MG63 (cell line): ENCODE measurements around the gene CCND2. TPM values are rescaled to one million over a fixed set of nuclear protein-coding genes. Genes with fewer than 3 reads are reported as not detected.

ENCODE experiments used
- DNase-seq: peaks from one replicate; pipeline ENCODE4 v3.0.0-alpha.2; 2020
- H3K27me3 ChIP-seq: fragments of 250-450 bp; sonication (Bioruptor Pico); 2 replicates; pipeline ENCODE4 v1.5.1; 2020; ENCODE audit warnings: mild to moderate bottlenecking, moderate library complexity
- H3K36me3 ChIP-seq: fragments of 250-450 bp; sonication (Bioruptor Pico); 2 replicates; pipeline ENCODE4 v1.5.1; 2020; ENCODE audit warnings: mild to moderate bottlenecking, moderate library complexity
- H3K4me3 ChIP-seq: fragments of 250-450 bp; sonication (Bioruptor Pico); 2 replicates; pipeline ENCODE4 v1.5.1; 2020; ENCODE audit warnings: mild to moderate bottlenecking, moderate library complexity
- H3K9me3 ChIP-seq: fragments of 250-450 bp; sonication (Bioruptor Pico); 2 replicates; pipeline ENCODE4 v1.5.1; 2020; ENCODE audit warnings: mild to moderate bottlenecking, moderate library complexity
- total RNA-seq: library from RNA; depleted of rRNA; stranded (reverse); fragments of >200 nt; shearing (Covaris generic); gene quantifications from 2 replicates; pipeline ENCODE4 v1.2.3, GENCODE V29; 2014; ENCODE audit warnings: low replicate concordance

Gene CCND2
- total RNA-seq, 1 experiment from 2014 or later = not detected

DNA sequence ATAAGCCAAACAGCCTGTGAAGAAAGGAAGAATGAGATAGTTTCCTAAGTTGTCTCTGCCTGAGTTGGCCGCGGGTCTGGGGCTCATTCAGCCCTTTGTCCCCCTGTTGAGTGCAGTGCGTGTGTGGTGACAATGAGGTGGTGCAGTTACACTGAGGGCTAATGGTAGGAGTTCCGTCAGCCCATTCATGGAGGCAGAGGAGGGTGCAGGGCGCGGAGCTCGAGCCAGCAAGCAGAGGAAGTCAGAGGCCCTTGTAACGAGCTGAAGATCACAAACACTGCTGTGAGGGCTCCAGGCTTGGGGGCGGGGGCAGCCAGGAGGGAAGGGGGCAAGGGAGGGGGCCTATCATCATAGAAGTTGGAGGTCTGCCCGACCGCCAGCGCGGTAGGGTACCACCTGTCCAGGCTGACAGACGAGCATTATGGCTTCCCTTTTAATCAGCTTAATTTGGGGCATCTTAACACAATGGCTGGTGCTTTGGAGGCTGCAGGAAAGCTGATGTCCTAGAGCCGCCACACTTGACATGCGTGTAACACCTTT is 20.5 kb downstream of the CCND2 start:
- H3K4me3 ChIP-seq = no peak overlapping the region
- no peaks in the 10 kb centered on the region for H3K36me3 ChIP-seq
- H3K27me3 ChIP-seq = no peaks in the 10 kb centered on the region
- H3K9me3 ChIP-seq = no peaks in the 10 kb centered on the region
- no peak for DNase-seq

DNA sequence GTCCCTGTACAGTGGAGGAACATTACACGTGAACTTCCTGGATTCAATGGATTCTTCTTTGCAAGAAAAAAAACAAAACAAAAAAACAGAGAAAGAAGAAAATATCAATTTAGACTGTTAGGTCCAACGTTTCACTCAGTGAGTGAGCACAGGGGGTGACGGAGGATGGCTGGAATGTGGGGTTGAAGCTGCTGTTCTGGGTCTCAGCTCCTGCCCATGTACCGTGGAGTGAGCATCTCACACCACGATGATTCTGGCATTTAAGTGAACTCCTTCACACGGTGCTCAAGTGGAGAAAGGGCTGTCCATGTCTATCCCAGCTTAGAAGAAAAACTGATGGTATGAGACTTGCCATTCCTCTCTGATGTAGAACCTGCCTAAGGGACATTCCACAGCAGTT is 23.2 kb downstream of the CCND2 start:
- Histone ChIP-seq H3K27me3 (no peaks in the 10 kb centered on the region), H3K36me3 (no peaks in the 10 kb centered on the region)
- DNase-seq = no peak

DNA sequence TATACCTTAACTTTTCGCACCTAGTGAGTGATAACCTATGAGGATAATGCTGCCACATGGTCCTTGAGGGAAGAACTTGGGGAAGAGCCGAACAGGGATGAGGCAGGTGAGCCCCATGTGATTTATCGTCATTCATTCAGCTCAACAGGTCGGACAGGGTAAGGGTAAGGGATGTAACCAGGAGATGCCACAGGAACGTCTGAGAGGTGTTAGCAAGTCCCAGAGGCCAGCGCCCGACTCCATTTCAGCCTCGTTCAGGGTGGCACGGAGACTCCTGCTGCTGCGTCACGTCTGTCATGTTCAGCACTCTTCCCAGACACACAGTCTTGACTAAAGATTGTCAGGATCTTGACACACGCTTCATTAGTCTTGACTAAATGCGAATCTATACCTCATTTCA is 24.1 kb downstream of the CCND2 start:
- Histone ChIP-seq H3K36me3 (no peaks in the 10 kb centered on the region), H3K4me3 (no peak overlapping the region), H3K27me3 (no peaks in the 10 kb centered on the region), H3K9me3 (no peaks in the 10 kb centered on the region)
- DNase-seq = no peak

More for the DNA sequence above, 23.2 kb downstream of the CCND2 start:
- Histone ChIP-seq H3K4me3 (no peak overlapping the region), H3K9me3 (no peaks in the 10 kb centered on the region)

DNA sequence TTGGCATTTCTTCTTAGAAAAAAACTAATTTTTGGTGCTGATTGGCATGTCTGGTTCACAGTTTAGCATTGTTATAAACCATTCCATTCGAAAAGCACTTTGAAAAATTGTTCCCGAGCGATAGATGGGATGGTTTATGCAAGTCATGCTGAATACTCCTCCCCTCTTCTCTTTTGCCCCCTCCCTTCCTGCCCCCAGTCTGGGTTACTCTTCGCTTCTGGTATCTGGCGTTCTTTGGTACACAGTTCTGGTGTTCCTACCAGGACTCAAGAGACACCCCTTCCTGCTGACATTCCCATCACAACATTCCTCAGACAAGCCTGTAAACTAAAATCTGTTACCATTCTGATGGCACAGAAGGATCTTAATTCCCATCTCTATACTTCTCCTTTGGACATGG is 27.3 kb downstream of the CCND2 start:
- no peaks in the 10 kb centered on the region for H3K36me3 ChIP-seq

DNA sequence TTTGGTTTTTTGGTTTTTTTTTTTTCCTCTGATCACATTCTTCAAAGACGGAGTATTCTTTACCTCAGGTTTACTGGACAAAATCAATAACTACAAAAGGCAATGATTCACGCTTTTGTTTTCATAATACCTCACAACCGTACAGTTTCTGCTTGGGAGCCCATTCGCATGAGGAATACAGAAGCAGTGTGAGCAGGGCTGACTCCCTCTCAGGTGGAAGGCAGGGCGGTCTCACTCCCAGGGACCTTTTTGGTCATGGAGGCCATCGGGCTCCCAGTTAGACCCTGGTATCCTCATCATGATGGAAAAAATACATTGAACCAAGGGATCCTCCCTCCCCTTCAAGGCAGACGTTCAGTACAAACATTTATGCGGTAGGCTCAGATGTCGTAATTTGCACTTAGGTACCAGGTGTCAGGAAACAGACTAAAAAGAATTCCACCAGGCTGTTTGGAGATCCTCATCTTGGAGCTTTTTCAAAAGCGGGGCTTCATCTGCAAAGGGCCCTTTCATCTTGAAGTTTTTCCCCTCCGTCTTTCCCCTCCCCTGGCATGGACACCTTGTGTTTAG is 28.5 kb downstream of the CCND2 start:
- H3K9me3 ChIP-seq = no peaks in the 10 kb centered on the region
- no peak for DNase-seq
- H3K27me3 ChIP-seq = peaks cover 6% of the 10 kb centered on the region
- H3K36me3 ChIP-seq = no peaks in the 10 kb centered on the region
- no peak overlapping the region for H3K4me3 ChIP-seq

More for the DNA sequence above, 27.3 kb downstream of the CCND2 start:
- DNase-seq = no peak
- peaks cover 6% of the 10 kb centered on the region for H3K27me3 ChIP-seq
- H3K4me3 ChIP-seq = no peak overlapping the region
- no peaks in the 10 kb centered on the region for H3K9me3 ChIP-seq

DNA sequence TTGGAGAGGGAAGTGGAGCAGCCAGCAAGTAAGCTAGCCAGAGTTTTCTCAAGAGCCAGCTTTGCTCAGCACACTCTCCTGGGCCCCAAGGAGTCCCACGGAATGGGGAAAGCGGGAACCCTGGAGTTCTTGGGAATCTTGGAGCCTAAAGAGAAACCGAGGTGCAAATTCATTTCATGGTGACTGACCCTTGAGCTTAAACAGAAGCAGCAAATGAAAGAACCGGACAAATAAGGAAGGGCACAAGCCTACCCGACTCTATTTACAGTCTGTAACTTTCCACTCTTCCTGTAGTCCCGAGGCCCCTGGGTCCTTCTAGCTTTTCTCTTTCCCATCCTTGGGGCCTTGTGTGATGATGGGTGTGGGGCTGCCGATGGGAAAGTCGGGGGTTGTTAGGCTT is 29.3 kb downstream of the CCND2 start:
- Histone ChIP-seq H3K9me3 (no peaks in the 10 kb centered on the region), H3K36me3 (no peaks in the 10 kb centered on the region), H3K27me3 (peaks cover 6% of the 10 kb centered on the region), H3K4me3 (no peak overlapping the region)
- DNase-seq = no peak

DNA sequence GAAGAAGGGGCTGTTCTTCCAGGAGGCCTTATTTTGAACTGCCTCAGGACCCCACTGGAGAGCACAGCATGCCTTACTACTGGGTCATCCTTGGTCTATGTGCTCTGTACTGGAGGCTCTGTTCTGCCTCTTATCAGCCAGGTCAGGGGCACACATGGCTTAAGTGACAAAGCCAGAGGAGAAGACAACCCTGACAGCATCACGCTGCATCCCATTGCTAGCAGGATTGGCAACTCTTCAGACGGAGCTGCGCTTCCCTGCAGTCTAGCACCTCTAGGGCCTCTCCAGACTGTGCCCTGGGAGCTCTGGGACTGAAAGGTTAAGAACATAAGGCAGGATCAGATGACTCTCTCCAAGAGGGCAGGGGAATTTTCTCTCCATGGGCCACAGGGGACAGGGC is 30.2 kb downstream of the CCND2 start:
- H3K27me3 ChIP-seq = peaks cover 6% of the 10 kb centered on the region
- no peaks in the 10 kb centered on the region for H3K36me3 ChIP-seq
- H3K9me3 ChIP-seq = no peaks in the 10 kb centered on the region
- no peak overlapping the region for H3K4me3 ChIP-seq
- no peak for DNase-seq

DNA sequence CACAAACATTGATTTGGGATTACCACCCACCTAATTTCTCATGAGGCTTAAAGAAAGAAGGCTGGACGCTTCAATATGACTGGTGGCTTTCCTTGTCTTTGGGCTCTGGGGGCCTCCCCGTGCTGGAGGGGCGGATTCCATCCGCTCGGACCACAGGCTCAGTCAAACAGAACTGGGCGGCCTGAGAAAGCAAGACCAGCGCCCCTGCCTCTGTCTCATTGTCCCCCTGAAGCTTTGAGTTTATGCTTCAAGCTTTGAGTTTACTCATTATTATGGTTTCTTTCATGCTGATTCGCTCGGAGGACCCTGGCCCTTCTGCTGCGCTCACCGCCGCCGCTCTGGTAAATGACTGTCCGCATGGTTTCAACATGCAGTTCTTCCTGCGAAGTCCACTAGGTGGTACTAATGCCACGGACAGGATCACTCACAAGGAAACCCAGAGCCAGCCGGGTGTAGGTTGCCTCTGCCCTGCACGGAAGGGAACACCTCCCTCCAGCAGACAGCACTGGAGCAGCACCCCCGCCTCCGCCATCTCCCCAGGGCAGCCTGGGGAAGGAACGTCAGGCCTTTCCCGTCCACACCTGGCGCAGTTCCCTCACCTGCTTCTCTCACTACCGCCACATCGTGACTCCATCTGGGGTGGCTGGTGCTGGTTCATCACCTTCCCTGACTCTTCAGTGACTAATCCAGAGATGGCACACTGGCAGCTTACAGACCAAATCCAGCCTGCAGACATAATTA is 34.2 kb downstream of the CCND2 start:
- H3K4me3 ChIP-seq = no peak overlapping the region
- H3K9me3 ChIP-seq = no peaks in the 10 kb centered on the region
- peak; percentile 68 for DNase-seq
- peaks cover 6% of the 10 kb centered on the region for H3K27me3 ChIP-seq
- H3K36me3 ChIP-seq = no peaks in the 10 kb centered on the region

DNA sequence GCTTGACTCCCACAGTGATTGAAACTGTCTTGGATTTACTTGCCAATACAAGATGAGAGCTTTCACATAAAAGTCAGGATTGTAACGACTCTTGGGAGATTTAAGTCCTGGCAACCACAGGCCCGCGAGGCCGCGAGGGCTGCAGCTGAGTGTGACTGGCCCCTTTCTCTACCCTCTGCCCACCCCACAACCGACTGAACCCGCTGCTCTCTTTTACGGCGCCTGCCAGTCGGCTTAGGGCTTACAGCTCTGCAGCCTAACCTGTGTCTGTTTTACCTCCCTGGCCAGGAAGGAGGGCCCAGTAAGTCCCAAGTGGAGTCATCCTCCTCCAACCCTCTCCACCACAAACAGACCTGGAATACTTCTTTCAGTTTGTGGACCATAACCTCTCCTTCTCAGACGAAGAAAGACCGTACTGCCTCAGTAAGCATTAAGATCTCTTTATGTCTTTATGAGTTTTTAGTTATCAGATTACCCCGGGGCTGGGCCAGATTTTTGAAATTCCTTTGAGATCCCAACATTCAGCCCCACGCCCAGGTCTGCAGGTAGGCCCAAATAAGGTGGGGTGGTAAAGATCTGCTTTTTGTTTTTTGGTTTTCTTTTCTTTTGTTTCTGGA is 34.9 kb downstream of the CCND2 start:
- H3K36me3 ChIP-seq = no peaks in the 10 kb centered on the region
- H3K4me3 ChIP-seq = no peak overlapping the region
- no peaks in the 10 kb centered on the region for H3K9me3 ChIP-seq
- peaks cover 6% of the 10 kb centered on the region for H3K27me3 ChIP-seq
- DNase-seq = no peak

DNA sequence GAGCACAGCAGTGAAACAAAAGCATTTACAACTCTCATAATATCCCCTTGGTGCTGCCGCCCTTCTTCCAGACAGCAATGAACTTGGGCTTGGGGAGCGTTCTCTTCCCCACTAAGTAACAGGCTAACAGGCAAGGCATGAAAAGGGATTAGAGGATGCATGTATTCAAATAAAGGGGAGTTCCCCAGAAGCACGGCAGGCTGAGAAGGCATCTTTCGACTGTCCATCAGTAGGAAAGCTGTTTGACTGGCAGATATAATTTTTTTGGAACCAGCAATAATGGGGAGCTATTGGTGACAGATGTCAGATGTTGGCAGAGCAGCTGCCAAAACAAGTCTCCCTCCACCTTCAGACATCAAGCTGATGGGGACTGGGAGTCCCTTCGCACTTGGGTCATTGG is 38.2 kb downstream of the CCND2 start:
- no peaks in the 10 kb centered on the region for H3K9me3 ChIP-seq
- no peak overlapping the region for H3K4me3 ChIP-seq
- H3K27me3 ChIP-seq = no peaks in the 10 kb centered on the region
- no peak for DNase-seq
- H3K36me3 ChIP-seq = no peaks in the 10 kb centered on the region

DNA sequence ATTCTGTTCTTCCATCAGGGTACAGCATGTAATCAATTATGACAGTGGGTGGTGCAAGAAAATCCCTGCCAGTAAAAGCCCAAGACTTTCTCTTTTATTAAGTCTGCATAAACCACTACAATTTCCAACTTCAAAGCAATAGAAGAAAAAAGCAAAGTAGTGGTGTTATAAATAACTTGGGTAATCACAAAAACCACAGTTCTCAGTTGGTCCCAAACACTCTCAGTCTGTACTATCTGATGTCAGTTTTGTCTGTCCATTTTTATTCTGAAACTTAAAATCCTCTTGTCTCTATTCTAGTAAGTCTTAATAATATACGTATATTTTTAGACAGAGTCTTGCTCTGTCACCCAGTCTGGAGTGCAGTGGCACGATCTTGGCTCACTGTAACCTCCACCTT is 38.7 kb downstream of the CCND2 start:
- DNase-seq = no peak
- Histone ChIP-seq H3K4me3 (no peak overlapping the region), H3K36me3 (no peaks in the 10 kb centered on the region), H3K9me3 (no peaks in the 10 kb centered on the region), H3K27me3 (no peaks in the 10 kb centered on the region)

DNA sequence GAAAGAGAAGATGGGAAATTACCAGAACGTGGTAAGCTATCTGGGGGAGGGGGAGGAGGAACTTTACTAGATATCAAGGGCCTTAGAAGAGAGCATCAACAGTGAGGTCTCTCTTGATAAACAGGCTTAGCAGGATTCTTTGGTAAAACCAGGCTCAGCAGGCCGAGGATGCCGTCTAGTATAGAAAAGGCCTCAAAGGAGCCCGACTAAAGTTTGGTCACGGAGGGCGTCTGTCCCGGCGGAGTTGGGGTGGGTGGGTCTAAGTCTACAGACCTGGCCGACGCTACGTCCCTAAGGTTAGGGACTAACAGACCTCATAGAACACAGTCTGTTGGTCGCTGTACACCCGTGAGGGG is 46.9 kb downstream of the CCND2 start:
- Histone ChIP-seq H3K27me3 (no peaks in the 10 kb centered on the region), H3K36me3 (peaks cover 5% of the 10 kb centered on the region; the same call in 1 of the 2 replicates), H3K9me3 (no peaks in the 10 kb centered on the region), H3K4me3 (peak overlapping the region; percentile 98)
- no peak for DNase-seq

DNA sequence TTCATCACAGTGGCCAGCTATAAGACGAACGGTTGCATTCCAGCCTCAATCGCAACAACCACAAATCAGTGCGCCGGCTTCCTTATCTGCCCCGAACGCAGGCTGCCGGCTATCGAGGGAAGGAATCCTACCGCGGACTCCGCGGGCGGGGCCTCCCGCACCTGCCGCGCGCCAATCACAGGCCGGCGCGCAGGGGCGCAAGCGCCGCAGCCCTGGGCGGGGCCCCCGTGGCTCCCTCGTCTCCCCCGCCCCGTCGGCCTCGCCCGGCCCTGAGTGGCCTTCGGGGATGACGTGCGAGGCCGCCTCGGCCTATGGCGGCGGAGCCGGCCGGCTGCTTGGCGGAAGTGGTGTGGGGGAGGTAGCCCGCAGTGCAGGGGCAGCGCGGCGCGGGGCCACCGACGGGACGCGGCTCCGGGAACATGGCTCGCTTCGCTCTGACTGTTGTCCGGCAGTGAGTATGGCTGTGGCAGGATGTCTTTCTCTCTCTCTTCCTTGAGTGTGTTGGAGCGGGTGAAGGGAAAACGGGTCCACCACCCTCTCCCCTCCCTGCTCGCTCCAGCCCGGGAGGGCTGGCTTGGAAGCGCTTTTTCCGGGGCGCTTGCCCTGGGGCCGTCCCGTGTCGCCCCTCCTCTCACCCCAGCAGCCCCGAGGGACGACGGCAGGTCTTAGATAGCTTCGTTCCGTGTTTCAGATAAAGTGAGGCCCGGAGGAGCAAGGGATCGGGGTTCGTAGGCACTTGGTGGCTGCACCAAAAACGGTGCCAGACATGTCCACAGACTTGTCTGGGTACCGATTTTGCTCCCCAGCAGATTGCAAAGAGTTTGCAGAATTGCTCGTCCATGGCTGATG is 47.5 kb downstream of the CCND2 start, which contains the start of gene TIGAR:
TSS of gene TIGAR (plus strand) at position 361 of the 849 bp plus-strand sequence. CDS start at position 420, 59 bp downstream.
- no peaks in the 10 kb centered on the region for H3K27me3 ChIP-seq
- H3K36me3 ChIP-seq = peaks cover 5% of the 10 kb centered on the region; the same call in 1 of the 2 replicates
- peak within 1 kb of the TSS; percentile 98 for H3K4me3 ChIP-seq
- DNase-seq = peak; percentile 94
- H3K9me3 ChIP-seq = no peaks in the 10 kb centered on the region

DNA sequence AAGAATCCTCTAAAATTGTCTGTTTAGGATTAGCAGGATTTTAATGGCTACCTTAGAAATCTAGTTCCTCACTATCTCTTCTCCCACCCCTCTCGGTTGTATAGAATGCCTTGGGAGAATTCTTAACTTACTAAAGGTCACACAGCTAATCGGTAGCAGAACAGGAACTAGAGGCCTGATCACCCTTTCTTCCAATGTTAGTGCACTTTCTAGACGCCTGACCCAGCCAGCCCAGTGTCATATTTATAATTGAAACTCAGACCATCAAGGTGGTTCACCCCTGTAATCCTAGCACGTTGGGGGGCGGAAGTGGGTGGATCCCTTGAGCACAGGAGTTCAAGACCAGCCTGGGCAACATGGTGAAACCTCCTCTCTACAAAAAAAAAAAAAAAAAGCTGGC is 49.2 kb downstream of the CCND2 start:
- DNase-seq = no peak
- H3K9me3 ChIP-seq = no peaks in the 10 kb centered on the region
- H3K27me3 ChIP-seq = no peaks in the 10 kb centered on the region
- H3K4me3 ChIP-seq = no peak overlapping the region
- H3K36me3 ChIP-seq = peaks cover 5% of the 10 kb centered on the region; the same call in 1 of the 2 replicates
